HEK293 (cell line): ENCODE measurements around the gene IRX3.

Source experiments
- BCL11B ChIP-seq: fragments of 450-650 bp; formaldehyde crosslinking; IDR thresholded peaks from 2 replicates; pipeline ENCODE4 v1.5.1; 2016; ENCODE audit warnings: low read depth, missing biosample characterization, missing genetic modification characterization
- GFI1B ChIP-seq: fragments of 450-650 bp; formaldehyde crosslinking; IDR thresholded peaks from 2 replicates; pipeline ENCODE4 v1.5.1; 2016; ENCODE audit warnings: missing biosample characterization, missing genetic modification characterization
- MYNN ChIP-seq: fragments of 450-650 bp; formaldehyde crosslinking; IDR thresholded peaks from 2 replicates; pipeline ENCODE4 v1.5.1; 2016; ENCODE audit warnings: missing biosample characterization, missing genetic modification characterization, borderline replicate concordance
- ZNF112 ChIP-seq: fragments of 450-650 bp; formaldehyde crosslinking; IDR thresholded peaks from 2 replicates; pipeline ENCODE4 v1.5.0; 2017; ENCODE audit warnings: missing biosample characterization, missing genetic modification characterization
- ZNF16 ChIP-seq: fragments of 450-650 bp; formaldehyde crosslinking; IDR thresholded peaks from 2 replicates; pipeline ENCODE4 v1.5.1; 2016; ENCODE audit warnings: low read depth, missing biosample characterization, missing genetic modification characterization
- ZNF24 ChIP-seq: fragments of 450-650 bp; formaldehyde crosslinking; IDR thresholded peaks from 2 replicates; pipeline ENCODE4 v1.5.1; 2016; ENCODE audit warnings: missing biosample characterization, missing genetic modification characterization
- ZNF274 ChIP-seq, 2 experiments: fragments of 200-500 bp in 1 of 2; fragments of 450-650 bp in 1 of 2; sonication (Bioruptor generic) in 1 of 2; formaldehyde crosslinking in 1 of 2; IDR thresholded peaks; 2 replicates each; pipeline versions ENCODE4 v1.5.1 to v1.6.1; 2014 to 2016; ENCODE audit warnings: borderline replicate concordance in 1 of 2, inconsistent platforms in 1 of 2, low read length in 1 of 2, missing biosample characterization in 1 of 2, missing genetic modification characterization in 1 of 2
- ZNF302 ChIP-seq: fragments of 450-650 bp; formaldehyde crosslinking; IDR thresholded peaks from 2 replicates; pipeline ENCODE4 v1.5.1; 2016; ENCODE audit warnings: missing biosample characterization, missing genetic modification characterization, low read depth
- ZNF433 ChIP-seq: fragments of 450-650 bp; formaldehyde crosslinking; IDR thresholded peaks from 2 replicates; pipeline ENCODE4 v1.5.1; 2016; ENCODE audit warnings: missing biosample characterization, missing genetic modification characterization, low read depth
- ZNF530 ChIP-seq: fragments of 450-650 bp; formaldehyde crosslinking; IDR thresholded peaks from 2 replicates; pipeline ENCODE4 v1.5.1; 2016; ENCODE audit warnings: low read depth, missing biosample characterization, missing genetic modification characterization
- TF ChIP-seq, protein P1 (sequence below): fragments of 450-650 bp; formaldehyde crosslinking; IDR thresholded peaks from 2 replicates; pipeline ENCODE4 v1.5.1; 2016; ENCODE audit warnings: missing biosample characterization, missing genetic modification characterization
- TF ChIP-seq, protein P2 (sequence below): fragments of 450-650 bp; formaldehyde crosslinking; IDR thresholded peaks from 2 replicates; pipeline ENCODE4 v1.5.1; 2016; ENCODE audit warnings: missing biosample characterization, missing genetic modification characterization, low read depth

DNA sequence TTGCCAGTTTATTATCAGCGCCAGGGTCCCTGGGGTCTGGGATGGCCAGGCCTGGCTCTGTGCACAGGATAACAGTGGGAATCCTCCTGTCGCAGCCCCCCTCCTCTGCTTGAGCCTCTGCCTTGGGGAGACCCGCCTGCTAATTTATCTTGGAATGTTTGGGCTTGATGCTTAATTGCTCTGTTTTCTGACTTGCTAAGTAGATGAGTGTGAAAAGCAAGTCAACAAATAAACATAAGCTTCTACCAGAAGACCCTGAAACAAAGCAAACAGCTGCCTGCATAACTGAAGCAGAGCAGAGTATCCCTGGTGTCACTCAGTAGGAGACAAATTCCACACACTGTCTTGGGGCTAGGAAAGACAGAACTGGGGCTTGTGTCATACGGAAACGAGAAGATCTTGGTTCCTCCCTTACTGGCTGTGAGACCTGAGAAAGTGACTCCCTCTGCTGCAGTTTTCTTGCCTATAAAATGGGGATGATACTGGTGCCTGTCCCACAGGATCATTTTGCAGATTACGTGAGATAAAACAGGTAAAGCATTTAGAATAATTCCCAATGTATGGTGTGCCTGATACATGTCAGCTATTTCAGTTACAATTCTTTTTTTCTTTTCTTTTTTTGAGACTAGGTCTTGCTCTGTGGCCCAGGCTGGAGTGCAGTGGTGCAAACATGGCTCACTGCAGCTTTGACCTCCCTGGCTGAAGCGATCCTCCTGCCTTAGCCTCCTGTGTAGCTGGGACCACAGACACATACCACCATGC is 44.8 kb upstream of the IRX3 start:
- TF ChIP-seq ZNF433 (tag by site-specific recombination) (no peak), BCL11B (tag by site-specific recombination) (no peak), ZNF302 (tag by site-specific recombination) (no peak), ZNF24 (tag by site-specific recombination) (no peak), GFI1B (tag by site-specific recombination) (no peak), MYNN (tag by site-specific recombination) (no peak), ZNF112 (no peak), ZNF274 (IDR thresholded peaks at IDR 0.05; ENCODE audit: low read length) (no peak), ZNF274 (tag by site-specific recombination; IDR thresholded peaks at IDR 0.05; ENCODE audit: borderline replicate concordance) (no peak), ZNF530 (tag by site-specific recombination) (no peak), ZNF16 (tag by site-specific recombination) (no peak)
- TF ChIP-seq, protein P1, sequence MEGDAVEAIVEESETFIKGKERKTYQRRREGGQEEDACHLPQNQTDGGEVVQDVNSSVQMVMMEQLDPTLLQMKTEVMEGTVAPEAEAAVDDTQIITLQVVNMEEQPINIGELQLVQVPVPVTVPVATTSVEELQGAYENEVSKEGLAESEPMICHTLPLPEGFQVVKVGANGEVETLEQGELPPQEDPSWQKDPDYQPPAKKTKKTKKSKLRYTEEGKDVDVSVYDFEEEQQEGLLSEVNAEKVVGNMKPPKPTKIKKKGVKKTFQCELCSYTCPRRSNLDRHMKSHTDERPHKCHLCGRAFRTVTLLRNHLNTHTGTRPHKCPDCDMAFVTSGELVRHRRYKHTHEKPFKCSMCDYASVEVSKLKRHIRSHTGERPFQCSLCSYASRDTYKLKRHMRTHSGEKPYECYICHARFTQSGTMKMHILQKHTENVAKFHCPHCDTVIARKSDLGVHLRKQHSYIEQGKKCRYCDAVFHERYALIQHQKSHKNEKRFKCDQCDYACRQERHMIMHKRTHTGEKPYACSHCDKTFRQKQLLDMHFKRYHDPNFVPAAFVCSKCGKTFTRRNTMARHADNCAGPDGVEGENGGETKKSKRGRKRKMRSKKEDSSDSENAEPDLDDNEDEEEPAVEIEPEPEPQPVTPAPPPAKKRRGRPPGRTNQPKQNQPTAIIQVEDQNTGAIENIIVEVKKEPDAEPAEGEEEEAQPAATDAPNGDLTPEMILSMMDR (tag by site-specific recombination), result no peak
- TF ChIP-seq, protein P2, sequence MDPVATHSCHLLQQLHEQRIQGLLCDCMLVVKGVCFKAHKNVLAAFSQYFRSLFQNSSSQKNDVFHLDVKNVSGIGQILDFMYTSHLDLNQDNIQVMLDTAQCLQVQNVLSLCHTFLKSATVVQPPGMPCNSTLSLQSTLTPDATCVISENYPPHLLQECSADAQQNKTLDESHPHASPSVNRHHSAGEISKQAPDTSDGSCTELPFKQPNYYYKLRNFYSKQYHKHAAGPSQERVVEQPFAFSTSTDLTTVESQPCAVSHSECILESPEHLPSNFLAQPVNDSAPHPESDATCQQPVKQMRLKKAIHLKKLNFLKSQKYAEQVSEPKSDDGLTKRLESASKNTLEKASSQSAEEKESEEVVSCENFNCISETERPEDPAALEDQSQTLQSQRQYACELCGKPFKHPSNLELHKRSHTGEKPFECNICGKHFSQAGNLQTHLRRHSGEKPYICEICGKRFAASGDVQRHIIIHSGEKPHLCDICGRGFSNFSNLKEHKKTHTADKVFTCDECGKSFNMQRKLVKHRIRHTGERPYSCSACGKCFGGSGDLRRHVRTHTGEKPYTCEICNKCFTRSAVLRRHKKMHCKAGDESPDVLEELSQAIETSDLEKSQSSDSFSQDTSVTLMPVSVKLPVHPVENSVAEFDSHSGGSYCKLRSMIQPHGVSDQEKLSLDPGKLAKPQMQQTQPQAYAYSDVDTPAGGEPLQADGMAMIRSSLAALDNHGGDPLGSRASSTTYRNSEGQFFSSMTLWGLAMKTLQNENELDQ (tag by site-specific recombination), result no peak
